COR-L47 (cell line): ENCODE measurements around the gene KANTR.

Experiments
- DNase-seq: peaks from one replicate; lab custom pipeline; 2025; lab: John Stamatoyannopoulos, UW

Gene KANTR

GRCh38 chrX:53081925-53082772, 11.8 kb upstream of the KANTR start, which contains the start of gene TSPYL2:
Gene TSPYL2, plus strand, starts transcription at chrX:53082367. Its CDS starts 132 bp downstream, at chrX:53082499.
- DNase-seq = peak; percentile 90

GRCh38 chrX:53082773-53083616, 10.9 kb upstream of the KANTR start:
- no peak for DNase-seq

GRCh38 chrX:53084043-53084570, 9.8 kb upstream of the KANTR start:
- DNase-seq = no peak

GRCh38 chrX:53084863-53085262, 9.1 kb upstream of the KANTR start:
- DNase-seq = no peak

GRCh38 chrX:53085661-53086229, 8.2 kb upstream of the KANTR start:
- no peak for DNase-seq

GRCh38 chrX:53086464-53086863, 7.5 kb upstream of the KANTR start:
- DNase-seq = no peak

- no peak for DNase-seq
Measured at GRCh38 chrX:53087388-53087831, 6.5 kb upstream of the KANTR start.

GRCh38 chrX:53088136-53088974, 5.6 kb upstream of the KANTR start:
- DNase-seq = peak; percentile 78

- DNase-seq = peak; percentile 22
Measured at GRCh38 chrX:53089224-53089842, 4.6 kb upstream of the KANTR start.

GRCh38 chrX:53089925-53090324, 4.0 kb upstream of the KANTR start:
- DNase-seq = no peak

- no peak for DNase-seq
Measured at GRCh38 chrX:53091354-53091753, 2.6 kb upstream of the KANTR start.

- peak; percentile 70 for DNase-seq
Measured at GRCh38 chrX:53093177-53093655, 726 bp upstream of the KANTR start.

- no peak for DNase-seq
Measured at GRCh38 chrX:53094582-53094905, 602 bp downstream of the KANTR start.

GRCh38 chrX:53095796-53096195, 1.9 kb downstream of the KANTR start:
- no peak for DNase-seq

GRCh38 chrX:53114864-53115549, 21.1 kb downstream of the KANTR start:
- no peak for DNase-seq

GRCh38 chrX:53115550-53115874, 21.6 kb downstream of the KANTR start:
- no peak for DNase-seq

- DNase-seq = no peak
Measured at GRCh38 chrX:53116101-53116500, 22.2 kb downstream of the KANTR start.

- DNase-seq = no peak
Measured at GRCh38 chrX:53122013-53122412, 28.1 kb downstream of the KANTR start.

GRCh38 chrX:53125506-53125905, 31.6 kb downstream of the KANTR start:
- DNase-seq = no peak

- no peak for DNase-seq
Measured at GRCh38 chrX:53126377-53126776, 32.4 kb downstream of the KANTR start.
